NOMO-1 treated with dmso at 0.1 percent for 144 hours (cell line): ENCODE data around the gene ANKS1B.
"Not testable (repeated sequence)": the region's sequence is repeated elsewhere in the genome, so short reads cannot be mapped to it uniquely, and the experiment has no call there.

Experiments used
- DNase-seq: peaks from one replicate; lab custom pipeline; 2025; ENCODE audit not compliant: unreplicated experiment; lab: John Stamatoyannopoulos, UW

The ANKS1B gene

GRCh38 chr12:99389751-99390150 is 595.0 kb downstream of the ANKS1B start:
- no peak for DNase-seq

- no peak for DNase-seq
Observed at GRCh38 chr12:99388671-99389195, 596.0 kb downstream of the ANKS1B start.

- no peak for DNase-seq
Observed at GRCh38 chr12:99387661-99388060, 597.1 kb downstream of the ANKS1B start.

- peak; percentile 4 for DNase-seq
Observed at GRCh38 chr12:99386907-99387306, 597.8 kb downstream of the ANKS1B start.

- no peak for DNase-seq
Observed at GRCh38 chr12:99383258-99383657, 601.5 kb downstream of the ANKS1B start.

- no peak for DNase-seq
Observed at GRCh38 chr12:99381992-99382391, 602.7 kb downstream of the ANKS1B start.

- DNase-seq = no peak
Observed at GRCh38 chr12:99380701-99381100, 604.0 kb downstream of the ANKS1B start.

GRCh38 chr12:99374023-99374422 is 610.7 kb downstream of the ANKS1B start:
- no peak for DNase-seq

GRCh38 chr12:99372257-99372920 is 612.3 kb downstream of the ANKS1B start:
- no peak for DNase-seq

GRCh38 chr12:99370421-99371138 is 614.2 kb downstream of the ANKS1B start:
- DNase-seq = no peak

GRCh38 chr12:99367181-99367580 is 617.6 kb downstream of the ANKS1B start:
- no peak for DNase-seq

- DNase-seq = no peak
Observed at GRCh38 chr12:99352269-99352668, 632.5 kb downstream of the ANKS1B start.

GRCh38 chr12:99343960-99344359 is 640.8 kb downstream of the ANKS1B start:
- no peak for DNase-seq

GRCh38 chr12:99339663-99340062 is 645.1 kb downstream of the ANKS1B start:
- no peak for DNase-seq

GRCh38 chr12:99334285-99335056 is 650.3 kb downstream of the ANKS1B start:
- DNase-seq = no peak

- no peak for DNase-seq
Observed at GRCh38 chr12:99332936-99333591, 651.7 kb downstream of the ANKS1B start.

- no peak for DNase-seq
Observed at GRCh38 chr12:99330216-99330615, 654.5 kb downstream of the ANKS1B start.

- DNase-seq = not testable (repeated sequence)
Observed at GRCh38 chr12:99321210-99321609, 663.5 kb downstream of the ANKS1B start.

GRCh38 chr12:99311373-99311772 is 673.4 kb downstream of the ANKS1B start:
- no peak for DNase-seq

- no peak for DNase-seq
Observed at GRCh38 chr12:99309812-99310211, 674.9 kb downstream of the ANKS1B start.

- no peak for DNase-seq
Observed at GRCh38 chr12:99302874-99303273, 681.9 kb downstream of the ANKS1B start.
